Esophagus (tissue), 2 donors: ENCODE results near the gene SLC25A33. TPM values are rescaled to one million over a fixed set of nuclear protein-coding genes. Genes with fewer than 3 reads are reported as not detected.
"Not testable (repeated sequence)": the region's sequence is repeated elsewhere in the genome, so short reads cannot be mapped to it uniquely, and the experiment has no call there.

Experiments used
- H3K27ac ChIP-seq, 2 donors: one replicate each; pipeline ENCODE4 v1.5.1; 2013; ENCODE audit warnings: low read depth in 2 of 2, mild to moderate bottlenecking in 2 of 2, inconsistent platforms in 1 of 2, low read length in 1 of 2, moderate library complexity in 1 of 2
- H3K27me3 ChIP-seq, 2 donors: one replicate each; pipeline ENCODE4 v1.6.1; 2013; ENCODE audit warnings: low read length in 2 of 2, control low read depth in 1 of 2, mild to moderate bottlenecking in 1 of 2; ENCODE audit not compliant: insufficient read depth in 2 of 2, control insufficient read depth in 1 of 2
- H3K36me3 ChIP-seq, 2 donors: one replicate each; pipeline ENCODE4 v1.6.1; 2013; ENCODE audit warnings: low read length in 1 of 2; ENCODE audit not compliant: control insufficient read depth in 2 of 2, insufficient read depth in 2 of 2
- H3K4me1 ChIP-seq, 2 donors: one replicate each; pipeline ENCODE4 v1.6.1; 2013; ENCODE audit warnings: low read length in 1 of 2; ENCODE audit not compliant: control insufficient read depth in 2 of 2, insufficient read depth in 2 of 2
- H3K4me3 ChIP-seq, 2 donors: one replicate each; pipeline ENCODE4 v1.5.1; 2013; ENCODE audit warnings: low read length in 2 of 2, mild to moderate bottlenecking in 2 of 2, low read depth in 1 of 2, moderate library complexity in 1 of 2
- H3K9me3 ChIP-seq, 2 donors: one replicate each; pipeline ENCODE4 v1.6.1; 2013; ENCODE audit warnings: mild to moderate bottlenecking in 2 of 2, low read depth in 1 of 2, low read length in 1 of 2, moderate library complexity in 1 of 2; ENCODE audit not compliant: control insufficient read depth in 2 of 2, insufficient read depth in 1 of 2
- WGBS, 2 donors: extraction: QIAGEN DNeasy Blood & Tissue Kit; methylation state at CpG; one replicate each; pipeline ENCODE4 v1.1.7; 2013; 5-methylcytosine and 5-hydroxymethylcytosine counted together
- polyA plus RNA-seq, 2 donors: library from polyadenylated mRNA; stranded (reverse); fragments of 200-250 nt; gene quantifications; one replicate each; pipeline ENCODE4 v1.2.3, GENCODE V29; 2013
- donor health status: healthy with polysubstance abuse.
- donor health status: Bipolar disorder and iron deficiency.

SLC25A33 gene
- polyA plus RNA-seq, 2 donors, result 1.9 to 2.6 TPM

DNA sequence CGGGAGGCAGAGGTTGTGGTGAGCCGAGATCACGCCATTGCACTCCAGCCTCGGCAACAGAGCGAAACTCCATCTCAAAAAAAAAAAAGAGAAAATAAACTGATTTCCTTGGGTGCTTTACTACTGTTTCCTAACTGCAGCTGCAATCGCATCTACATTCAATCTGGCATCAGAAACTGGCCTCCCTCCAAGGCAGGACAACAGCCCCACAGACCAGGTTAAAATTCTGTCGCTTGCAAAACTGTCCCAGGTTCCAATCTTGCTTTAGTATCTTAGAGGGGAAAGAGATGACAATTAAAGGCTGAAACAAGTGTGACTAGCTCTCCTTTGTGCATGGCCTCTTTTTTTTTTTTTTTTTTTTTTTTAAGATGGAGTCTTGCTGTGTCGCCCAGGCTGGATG, 32.4 kb upstream of the SLC25A33 start:
- Histone ChIP-seq H3K27me3 (no peaks in the 10 kb centered on the region), H3K4me1 (peaks cover 0 to 4% of the 10 kb centered on the region in 2 donors), H3K27ac (no peak overlapping the region), H3K4me3 (no peak overlapping the region), H3K36me3 (no peaks in the 10 kb centered on the region), H3K9me3 (no peaks in the 10 kb centered on the region)
- WGBS, 2 donors, result 87 to 88% methylated on average over 8 of the region's 8 CpGs

DNA sequence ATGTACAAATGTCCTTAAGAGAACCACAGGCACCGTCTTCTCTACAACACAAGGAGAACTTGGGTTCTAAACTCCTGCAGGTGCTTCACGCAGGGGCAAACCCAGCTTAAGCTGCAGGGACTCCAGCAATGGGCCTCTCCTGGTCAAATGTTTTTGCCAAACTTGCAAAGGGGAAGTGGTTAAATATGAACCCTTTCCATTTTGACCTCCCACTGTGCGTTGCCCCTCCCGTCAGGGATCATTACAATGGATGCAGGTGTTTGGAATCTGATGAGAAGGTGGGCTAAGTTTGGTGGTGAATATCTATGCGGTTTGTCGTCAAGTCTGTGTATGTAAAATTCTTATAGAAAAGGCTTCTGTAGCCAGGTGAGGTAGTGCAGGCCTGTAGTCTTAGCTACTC, 29.1 kb upstream of the SLC25A33 start:
- no peak overlapping the region for H3K27ac ChIP-seq

DNA sequence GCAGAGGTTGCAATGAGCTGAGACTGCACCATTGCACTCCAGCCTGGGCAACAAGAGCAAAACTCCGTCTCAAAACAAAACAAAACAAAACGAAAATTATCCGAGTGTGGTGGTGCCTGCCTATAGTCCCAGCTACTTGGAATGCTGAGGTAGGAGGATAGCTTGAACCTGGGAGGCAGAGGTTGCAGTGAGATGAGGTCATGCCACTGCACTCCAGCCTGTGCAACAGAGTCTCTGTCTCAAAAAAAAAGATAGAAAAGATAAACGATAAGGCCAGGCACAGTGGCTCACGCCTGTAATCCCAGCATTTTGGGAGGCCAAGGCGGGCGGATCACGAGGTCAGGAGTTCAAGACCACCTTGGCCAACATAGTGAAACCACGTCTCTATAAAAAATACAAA, 23.7 kb upstream of the SLC25A33 start:
- H3K4me1 ChIP-seq, H3K36me3 ChIP-seq, H3K4me3 ChIP-seq, H3K27me3 ChIP-seq, H3K9me3 ChIP-seq, H3K27ac ChIP-seq: not testable (repeated sequence)
- 91 to 93% methylated on average over 9 of the region's 9 CpGs for WGBS, 2 donors

More for the DNA sequence above, 29.1 kb upstream of the SLC25A33 start:
- H3K4me3 ChIP-seq, result no peak overlapping the region
- H3K9me3 ChIP-seq, result no peaks in the 10 kb centered on the region
- H3K36me3 ChIP-seq, result no peaks in the 10 kb centered on the region
- WGBS, 2 donors, result 94 to 95% methylated on average over 6 of the region's 6 CpGs
- peaks cover 0 to 2% of the 10 kb centered on the region in 2 donors for H3K4me1 ChIP-seq
- no peaks in the 10 kb centered on the region for H3K27me3 ChIP-seq

DNA sequence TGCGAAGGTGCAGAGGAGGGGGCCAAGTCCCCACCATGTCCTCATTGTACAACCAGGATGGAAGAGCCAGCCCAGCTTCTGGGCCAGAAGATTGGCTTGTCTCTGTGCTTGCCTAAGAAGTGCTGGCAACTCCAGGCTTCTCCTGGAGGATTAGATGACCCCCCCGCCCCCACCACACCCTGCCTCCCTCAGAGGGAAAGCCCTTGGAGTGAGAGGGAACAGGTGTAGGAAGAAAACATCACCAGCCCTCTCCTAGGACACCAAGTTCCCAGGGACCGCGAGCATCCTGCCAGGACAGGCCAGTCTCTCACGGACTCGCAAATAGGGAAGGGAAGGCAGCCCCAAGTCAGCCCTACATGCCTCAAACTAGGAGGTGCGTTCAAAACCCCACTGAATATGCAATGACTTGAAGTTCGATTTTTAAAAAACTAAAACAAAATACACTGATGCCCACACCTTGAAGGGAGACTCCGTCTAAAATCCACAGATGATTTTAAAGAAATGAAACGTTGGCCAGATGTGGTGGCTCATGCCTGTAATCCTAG, 20.7 kb upstream of the SLC25A33 start:
- 82% methylated on average over 10 of the region's 10 CpGs for WGBS, 2 donors
- Histone ChIP-seq H3K4me1 (peaks cover 0 to 3% of the 10 kb centered on the region in 2 donors), H3K4me3 (no peak overlapping the region), H3K27ac (no peak overlapping the region), H3K9me3 (no peaks in the 10 kb centered on the region), H3K27me3 (no peaks in the 10 kb centered on the region), H3K36me3 (no peaks in the 10 kb centered on the region)

DNA sequence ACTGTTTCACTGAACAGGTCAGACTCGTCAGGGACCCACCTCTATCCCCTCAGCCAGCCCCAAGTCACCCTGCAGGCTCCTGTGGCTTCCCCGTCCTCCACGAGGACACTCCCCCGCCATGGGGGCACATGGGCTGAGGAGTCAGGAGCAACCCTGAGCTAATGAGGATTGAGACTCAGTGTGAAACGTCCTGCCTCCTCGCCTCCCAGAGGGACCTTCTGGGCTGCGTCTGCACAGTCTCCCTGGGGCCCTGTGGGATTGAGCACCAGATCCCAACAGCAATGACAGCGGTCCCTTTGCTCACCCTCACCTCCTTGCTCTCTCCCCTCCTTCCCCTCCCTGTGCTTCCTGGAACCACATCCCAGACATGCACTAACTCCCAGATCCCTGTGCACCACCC, 18.9 kb upstream of the SLC25A33 start:
- Histone ChIP-seq H3K27me3 (no peaks in the 10 kb centered on the region), H3K4me1 (peaks cover 0 to 3% of the 10 kb centered on the region in 2 donors), H3K9me3 (no peaks in the 10 kb centered on the region), H3K36me3 (no peaks in the 10 kb centered on the region), H3K27ac (no peak overlapping the region), H3K4me3 (no peak overlapping the region)
- WGBS, 2 donors, result 66 to 75% methylated on average over 8 of the region's 8 CpGs

DNA sequence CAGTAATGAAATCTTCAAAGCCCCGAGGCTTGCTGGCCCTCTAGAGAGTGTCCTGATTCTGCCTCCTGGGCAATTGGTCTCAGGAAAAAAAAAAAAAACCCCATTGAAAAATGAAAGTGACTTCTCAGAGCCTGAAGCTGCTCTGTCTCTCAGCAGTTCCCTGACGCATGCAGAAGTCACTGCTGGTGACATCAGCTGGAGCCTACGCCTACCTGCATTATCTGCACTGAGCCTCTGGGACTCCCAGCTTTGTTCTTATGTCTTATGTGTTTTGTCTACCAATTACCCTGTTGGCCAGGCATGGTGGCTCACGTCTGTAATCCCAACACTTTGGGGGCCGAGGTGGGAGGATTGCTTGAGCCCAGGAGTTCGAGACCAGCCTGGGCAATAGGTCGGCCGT, 10.1 kb upstream of the SLC25A33 start:
- WGBS, 2 donors, result 75 to 80% methylated on average over 8 of the region's 8 CpGs
- H3K4me3 ChIP-seq, result no peak overlapping the region
- no peaks in the 10 kb centered on the region for H3K9me3 ChIP-seq
- no peaks in the 10 kb centered on the region for H3K27me3 ChIP-seq
- H3K36me3 ChIP-seq, result no peaks in the 10 kb centered on the region
- no peak overlapping the region for H3K27ac ChIP-seq
- no peaks in the 10 kb centered on the region for H3K4me1 ChIP-seq

DNA sequence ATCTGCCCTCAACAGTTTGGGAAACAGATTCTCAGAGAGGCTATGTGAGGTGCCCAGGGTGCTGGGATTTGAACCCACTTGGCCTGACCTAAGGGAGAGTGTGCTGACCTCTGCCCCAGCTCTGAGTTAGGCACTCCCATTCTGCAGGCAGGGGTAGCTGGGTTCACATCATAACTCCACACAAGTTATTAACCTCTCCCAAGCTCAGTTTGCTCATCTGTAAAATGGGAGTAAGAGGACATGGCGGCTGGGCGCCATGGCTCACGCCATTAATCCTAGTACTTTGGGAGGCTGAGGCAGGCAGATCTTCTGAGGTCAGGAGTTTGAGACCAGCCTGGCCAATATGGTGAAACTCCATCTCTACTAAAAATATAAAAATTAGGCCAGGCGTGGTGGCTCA, 8.9 kb upstream of the SLC25A33 start:
- Histone ChIP-seq H3K27ac (no peak overlapping the region), H3K27me3 (no peaks in the 10 kb centered on the region), H3K9me3 (no peaks in the 10 kb centered on the region), H3K4me3 (no peak overlapping the region), H3K4me1 (no peaks in the 10 kb centered on the region), H3K36me3 (no peaks in the 10 kb centered on the region)
- 98 to 99% methylated on average over 4 of the region's 4 CpGs for WGBS, 2 donors

DNA sequence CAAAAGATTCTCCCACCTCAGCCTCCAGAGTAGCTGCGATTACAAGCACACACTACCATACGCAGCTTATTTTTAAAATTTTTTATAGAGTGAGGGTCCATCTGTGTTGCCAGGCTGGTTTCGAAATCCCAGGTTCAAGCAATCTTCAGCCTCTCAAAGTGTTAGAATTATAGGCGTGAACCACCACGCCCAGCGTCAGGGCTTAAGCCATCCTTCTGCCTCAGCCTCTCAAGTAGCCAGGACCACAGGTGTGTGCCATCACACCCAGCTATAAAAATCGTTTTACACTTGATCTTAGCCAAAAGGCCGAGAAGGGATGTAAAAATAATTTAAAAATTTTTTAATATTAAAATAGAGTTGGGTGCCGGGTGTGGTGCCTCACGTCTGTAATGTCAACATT, 4.3 kb upstream of the SLC25A33 start:
- Histone ChIP-seq H3K36me3 (no peaks in the 10 kb centered on the region), H3K4me1 (peaks cover 0 to 4% of the 10 kb centered on the region in 2 donors), H3K9me3 (no peaks in the 10 kb centered on the region), H3K27me3 (no peaks in the 10 kb centered on the region), H3K4me3 (no peak overlapping the region), H3K27ac (no peak overlapping the region)
- WGBS, 2 donors, result 83 to 86% methylated on average over 10 of the region's 10 CpGs

DNA sequence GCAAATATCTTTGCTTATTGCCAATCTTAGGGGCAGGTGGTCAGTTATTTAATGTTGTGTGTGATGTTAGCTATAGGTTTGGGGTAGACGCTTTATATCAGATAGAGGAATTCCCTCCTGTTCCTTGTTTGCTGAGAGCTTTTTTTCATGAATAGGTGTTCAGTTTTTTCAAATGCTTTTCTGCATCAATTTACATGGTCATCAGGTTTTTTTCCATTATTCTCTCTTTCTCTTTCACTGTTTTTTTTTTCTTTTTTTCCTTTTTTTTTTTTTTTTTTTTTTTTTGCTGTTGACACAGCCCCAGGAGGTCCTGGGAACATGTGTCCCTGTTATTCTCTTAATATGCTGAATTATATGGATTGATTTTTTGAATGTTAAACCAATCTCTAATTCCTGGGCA, 3.0 kb upstream of the SLC25A33 start:
- no peak overlapping the region for H3K27ac ChIP-seq
- WGBS, 2 donors, result 98 to 100% methylated on average over 1 of the region's 1 CpG
- H3K27me3 ChIP-seq, result no peaks in the 10 kb centered on the region
- H3K9me3 ChIP-seq, result no peaks in the 10 kb centered on the region
- peaks cover 0 to 8% of the 10 kb centered on the region in 2 donors for H3K4me1 ChIP-seq
- H3K36me3 ChIP-seq, result no peaks in the 10 kb centered on the region
- no peak overlapping the region for H3K4me3 ChIP-seq

DNA sequence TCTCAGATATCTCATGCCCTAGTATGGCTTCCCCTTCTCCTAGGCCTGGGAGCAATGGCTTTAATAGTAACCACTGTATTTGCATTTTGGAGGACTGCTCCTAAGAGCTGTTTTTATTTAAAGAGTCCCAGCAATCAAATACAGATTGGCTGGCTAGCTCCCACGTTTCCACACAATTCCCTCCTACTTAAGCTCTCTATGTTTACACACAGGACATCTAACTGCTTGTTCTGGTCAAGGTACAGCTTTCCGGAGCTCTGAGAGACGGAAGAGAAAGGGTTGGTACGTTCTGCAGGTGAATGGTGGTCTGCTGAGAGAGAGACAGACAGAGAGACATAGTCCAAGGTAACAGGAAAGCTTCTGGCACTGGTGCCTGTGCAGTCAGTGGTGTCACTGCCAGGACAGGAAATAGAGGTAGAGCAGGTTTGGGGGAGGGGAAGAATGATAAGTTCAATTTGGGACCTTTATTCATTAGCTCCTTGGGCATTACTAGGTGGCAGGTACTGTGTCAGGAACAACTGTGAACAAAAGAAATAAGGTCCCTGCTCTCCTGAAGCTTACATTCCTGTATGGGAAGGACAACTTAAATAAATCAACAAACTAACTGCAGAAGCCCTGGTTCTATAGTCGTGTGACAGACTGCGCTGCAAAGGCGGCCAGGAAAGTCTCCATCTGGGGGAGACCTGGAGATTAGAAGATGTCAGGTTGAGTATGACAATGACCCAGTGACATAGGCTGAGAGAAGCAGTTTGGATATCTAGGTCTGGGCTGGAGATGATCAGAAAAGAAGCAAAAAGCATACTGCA, 1.2 kb upstream of the SLC25A33 start:
- Histone ChIP-seq H3K36me3 (no peaks in the 10 kb centered on the region), H3K4me3 (no peak overlapping the region), H3K27ac (peak overlapping the region; percentile 80 to 92), H3K27me3 (no peaks in the 10 kb centered on the region), H3K4me1 (peaks cover 0 to 8% of the 10 kb centered on the region in 2 donors), H3K9me3 (no peaks in the 10 kb centered on the region)
- 52 to 68% methylated on average over 7 of the region's 7 CpGs for WGBS, 2 donors
